ENCODE data around the gene DUOX2. TPM values are rescaled to one million over a fixed set of nuclear protein-coding genes. Genes with fewer than 3 reads are reported as not detected.

Gene DUOX2
- total RNA-seq, 2 experiments from 2014 or later = 0.05 TPM; not detected in 1

Other genes with a start within 250 kb of the DUOX2 start
- gene TERB2, start 157.5 kb downstream of the DUOX2 start, total RNA-seq = not detected
- 1 to 10 TPM; 1.2 to 1.4 TPM for gene SORD, start 91.0 kb downstream of the DUOX2 start, total RNA-seq
- gene DUOXA2, start 154 bp upstream of the DUOX2 start, total RNA-seq = not detected
- gene DUOXA1, start 15.7 kb upstream of the DUOX2 start, total RNA-seq = not detected
- gene DUOX1, start 15.8 kb upstream of the DUOX2 start, total RNA-seq = not detected
- 1 to 10 TPM; 5.0 to 5.6 TPM for gene SHF, start 73.8 kb upstream of the DUOX2 start, total RNA-seq
- gene SLC28A2, start 138.1 kb upstream of the DUOX2 start, total RNA-seq = not detected

Data from CD8-positive, alpha-beta T cell (primary cell).